Large intestine (tissue), 3 donors: ENCODE data around the gene KRT17. TPM values are rescaled to one million over a fixed set of nuclear protein-coding genes. Genes with fewer than 3 reads are reported as not detected.
"Not testable (repeated sequence)": the region's sequence is repeated elsewhere in the genome, so short reads cannot be mapped to it uniquely, and the experiment has no call there.

Source experiments
- DNase-seq, 2 donors: peaks; one replicate each; pipeline versions ENCODE4 v3.0.0 to v3.0.0-alpha.2; 2013
- H3K27ac ChIP-seq: one replicate; pipeline ENCODE4 v1.5.1; 2013; ENCODE audit warnings: low read length
- H3K27me3 ChIP-seq: 2 replicates; pipeline ENCODE4 v1.6.1; 2013; ENCODE audit warnings: low read length; ENCODE audit not compliant: control insufficient read depth, insufficient read depth
- H3K36me3 ChIP-seq: 2 replicates; pipeline ENCODE4 v1.6.1; 2013; ENCODE audit warnings: low read length; ENCODE audit not compliant: control insufficient read depth, insufficient read depth
- H3K4me1 ChIP-seq: one replicate; pipeline ENCODE4 v1.6.1; 2013; ENCODE audit warnings: low read length; ENCODE audit not compliant: control insufficient read depth, insufficient read depth
- H3K4me3 ChIP-seq: one replicate; pipeline ENCODE4 v1.5.1; 2013; ENCODE audit warnings: low read length
- H3K9me3 ChIP-seq: one replicate; pipeline ENCODE4 v1.6.1; 2013; ENCODE audit warnings: mild to moderate bottlenecking, low read depth, low read length, moderate library complexity; ENCODE audit not compliant: control insufficient read depth
- WGBS: methylation state at CpG from one replicate; pipeline ENCODE4 v1.1.5; 2013; ENCODE audit warnings: low lambda C conversion rate; ENCODE audit not compliant: insufficient coverage; 5-methylcytosine and 5-hydroxymethylcytosine counted together
- polyA plus RNA-seq: library from polyadenylated mRNA; unstranded; fragments of 120-200 nt; gene quantifications from one replicate; pipeline ENCODE4 v1.2.1, GENCODE V29; 2013

The KRT17 gene
- polyA plus RNA-seq, 1 donor = 1.1 TPM

GRCh38 chr17:41610061-41610517, 14.3 kb downstream of the KRT17 start:
- not testable (repeated sequence) for H3K36me3 ChIP-seq, H3K27me3 ChIP-seq, H3K4me3 ChIP-seq, H3K9me3 ChIP-seq, H3K4me1 ChIP-seq, DNase-seq, H3K27ac ChIP-seq
- no CpG with 5 or more reads among the region's 10 CpGs for WGBS

DNA sequence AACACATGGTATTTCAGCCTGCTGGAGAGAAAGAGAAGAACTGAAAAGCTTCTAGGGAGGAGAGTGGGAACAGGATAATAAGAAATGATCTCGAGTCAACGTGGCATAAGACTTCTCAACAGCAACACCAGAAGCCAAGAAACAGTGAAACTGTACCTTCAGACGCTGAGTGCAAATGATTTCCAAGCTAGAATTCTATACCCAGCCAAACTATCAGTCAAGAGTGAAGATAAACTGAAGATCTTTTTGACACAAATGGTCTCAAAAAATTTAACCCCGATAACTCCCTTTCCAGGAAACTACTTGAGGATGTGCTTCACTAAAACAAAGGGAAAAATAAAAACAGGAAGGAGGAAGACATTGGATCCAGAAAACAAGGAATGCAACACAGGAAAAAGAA, 17.4 kb downstream of the KRT17 start:
- DNase-seq, H3K9me3 ChIP-seq, H3K4me1 ChIP-seq, H3K27ac ChIP-seq, H3K27me3 ChIP-seq, H3K36me3 ChIP-seq, H3K4me3 ChIP-seq: not testable (repeated sequence)
- WGBS = 30% methylated on average over 2 of the region's 4 CpGs

DNA sequence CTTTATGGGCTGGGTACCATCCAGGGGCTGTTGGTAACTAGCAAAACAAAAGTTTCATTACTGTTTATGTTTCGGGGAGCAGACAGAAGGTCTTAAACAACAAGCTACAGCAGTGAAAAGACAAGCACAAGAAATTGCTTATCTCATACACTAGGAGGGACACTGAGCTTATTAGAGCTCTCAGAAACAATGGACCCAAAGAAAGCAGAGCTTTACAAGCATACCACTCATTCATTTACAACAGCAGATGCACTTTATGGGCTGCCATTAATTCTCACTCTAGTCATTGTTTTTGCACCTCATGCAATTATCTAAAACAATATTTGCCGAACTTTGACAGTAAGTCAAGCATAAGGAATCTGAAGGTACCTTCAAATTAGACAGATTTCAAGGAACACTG, 21.9 kb downstream of the KRT17 start:
- DNase-seq = no peak
- Histone ChIP-seq H3K4me3 (no peak overlapping the region), H3K4me1 (no peaks in the 10 kb centered on the region), H3K27me3 (no peaks in the 10 kb centered on the region), H3K9me3 (no peaks in the 10 kb centered on the region), H3K36me3 (no peaks in the 10 kb centered on the region), H3K27ac (no peak overlapping the region)
- no CpG with 5 or more reads among the region's 2 CpGs for WGBS

DNA sequence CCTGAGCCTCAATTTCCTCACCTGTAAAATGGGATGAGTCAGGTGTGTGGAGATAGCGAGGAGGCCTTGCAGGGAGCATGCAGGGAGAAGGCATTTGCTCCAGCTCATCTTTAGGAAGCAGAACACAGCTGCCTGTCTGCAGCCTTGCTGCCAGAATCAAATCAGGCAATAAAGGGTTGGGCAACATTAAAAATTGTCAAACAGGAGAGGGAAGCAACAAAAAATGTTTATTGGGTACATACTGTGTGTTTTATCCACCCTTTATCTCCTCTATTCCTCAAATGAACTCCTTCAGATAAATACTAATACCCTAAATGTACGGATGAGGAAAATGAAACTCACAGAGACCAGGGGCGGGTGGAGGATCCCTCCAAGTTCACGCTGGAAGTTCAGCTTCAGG, 24.1 kb downstream of the KRT17 start:
- Histone ChIP-seq H3K27ac (no peak overlapping the region), H3K27me3 (peaks cover 6% of the 10 kb centered on the region), H3K9me3 (no peaks in the 10 kb centered on the region), H3K4me1 (no peaks in the 10 kb centered on the region), H3K36me3 (no peaks in the 10 kb centered on the region), H3K4me3 (no peak overlapping the region)
- no CpG with 5 or more reads among the region's 4 CpGs for WGBS
- no peak for DNase-seq

- Histone ChIP-seq H3K27ac (no peak overlapping the region), H3K27me3 (peaks cover 11% of the 10 kb centered on the region), H3K36me3 (no peaks in the 10 kb centered on the region), H3K4me1 (no peaks in the 10 kb centered on the region), H3K9me3 (no peaks in the 10 kb centered on the region), H3K4me3 (no peak overlapping the region)
- DNase-seq = no peak
- WGBS = no CpG with 5 or more reads among the region's 1 CpG
Observed at GRCh38 chr17:41599680-41600079, 24.7 kb downstream of the KRT17 start.

GRCh38 chr17:41595585-41595984, 28.8 kb downstream of the KRT17 start:
- WGBS = no CpG with 5 or more reads among the region's 8 CpGs
- Histone ChIP-seq H3K4me3 (no peak overlapping the region), H3K4me1 (no peaks in the 10 kb centered on the region), H3K36me3 (no peaks in the 10 kb centered on the region), H3K27ac (no peak overlapping the region), H3K27me3 (peaks cover 15% of the 10 kb centered on the region), H3K9me3 (no peaks in the 10 kb centered on the region)
- DNase-seq = no peak

GRCh38 chr17:41594363-41594915, 29.9 kb downstream of the KRT17 start:
- 79% methylated on average over 3 of the region's 3 CpGs for WGBS
- no peak overlapping the region for H3K27ac ChIP-seq
- no peak for DNase-seq

DNA sequence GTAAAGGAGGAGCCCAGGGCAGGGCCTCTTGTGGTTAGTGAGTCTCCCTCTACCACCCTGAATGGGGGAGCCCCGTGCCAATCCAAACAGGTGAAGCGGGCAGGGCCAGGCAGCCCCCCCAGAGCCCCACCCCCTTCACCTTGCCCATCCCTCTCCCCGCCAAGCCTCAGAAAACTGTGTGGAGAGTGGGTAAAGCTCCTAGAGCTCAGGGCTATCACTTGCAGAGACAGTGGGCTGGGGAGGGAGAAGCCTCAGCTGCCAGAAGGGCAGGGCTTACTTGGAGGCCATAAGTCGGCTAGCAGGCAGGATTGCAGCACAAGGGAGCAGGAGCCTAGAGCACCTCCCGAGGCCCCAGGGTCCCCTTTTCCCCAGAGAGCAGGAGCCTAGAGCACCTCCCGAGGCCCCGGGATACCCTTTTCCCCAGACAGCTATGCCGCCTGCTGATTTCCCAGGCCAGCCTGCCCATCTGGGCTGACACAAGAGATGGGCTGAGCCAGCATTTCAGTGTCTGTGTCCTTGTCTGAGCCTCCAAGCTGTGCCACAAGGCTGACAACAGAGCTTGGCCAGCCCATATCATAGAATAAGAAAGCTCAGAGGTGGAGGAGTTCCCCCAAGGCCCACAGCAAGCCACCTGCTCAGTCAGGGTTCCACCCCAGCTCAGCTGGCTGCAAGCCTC, 30.9 kb downstream of the KRT17 start:
- no CpG with 5 or more reads among the region's 8 CpGs for WGBS
- no peak overlapping the region for H3K4me3 ChIP-seq
- no peaks in the 10 kb centered on the region for H3K36me3 ChIP-seq
- no peak for DNase-seq
- no peak overlapping the region for H3K27ac ChIP-seq
- H3K9me3 ChIP-seq = no peaks in the 10 kb centered on the region
- no peaks in the 10 kb centered on the region for H3K4me1 ChIP-seq
- H3K27me3 ChIP-seq = peaks cover 19% of the 10 kb centered on the region

More at GRCh38 chr17:41594363-41594915, 29.9 kb downstream of the KRT17 start:
- H3K9me3 ChIP-seq = no peaks in the 10 kb centered on the region
- no peaks in the 10 kb centered on the region for H3K4me1 ChIP-seq
- no peak overlapping the region for H3K4me3 ChIP-seq
- H3K27me3 ChIP-seq = peaks cover 19% of the 10 kb centered on the region
- no peaks in the 10 kb centered on the region for H3K36me3 ChIP-seq

DNA sequence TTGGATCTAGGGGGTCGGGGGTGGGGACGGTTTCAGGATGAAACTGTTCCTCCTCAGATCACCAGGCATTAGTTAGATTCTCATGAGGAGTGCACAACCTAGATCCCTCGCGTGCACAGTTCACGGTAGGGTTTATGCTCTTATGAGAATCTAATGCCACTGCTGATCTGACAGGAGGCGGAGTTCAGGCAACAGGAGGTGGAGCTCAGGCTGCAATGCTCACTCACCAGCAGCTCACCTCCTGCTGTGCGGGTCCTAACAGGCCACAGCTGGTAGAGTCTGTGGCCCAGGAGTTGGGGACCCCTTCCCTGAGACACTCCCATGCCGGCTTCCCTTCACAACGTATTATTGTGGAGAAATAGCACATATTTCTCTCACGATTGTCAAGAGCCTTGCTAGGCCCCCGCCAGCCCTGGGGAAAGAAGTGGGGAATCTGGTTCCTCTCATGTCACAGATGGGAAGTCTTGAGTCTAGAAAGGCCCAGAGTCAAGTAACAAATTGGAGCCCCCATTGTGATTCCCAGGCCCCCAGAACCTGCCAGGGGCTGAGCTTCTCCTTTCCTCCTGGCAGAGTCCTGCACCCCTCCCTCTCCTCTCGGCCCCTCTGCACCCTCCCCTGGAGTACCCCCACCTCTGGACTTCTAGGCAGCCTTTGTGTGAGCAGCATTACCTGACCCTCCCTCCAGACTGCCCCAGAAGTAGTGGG, 31.6 kb downstream of the KRT17 start:
- no peaks in the 10 kb centered on the region for H3K36me3 ChIP-seq
- no peak for DNase-seq
- no peaks in the 10 kb centered on the region for H3K9me3 ChIP-seq
- no peaks in the 10 kb centered on the region for H3K4me1 ChIP-seq
- WGBS = no CpG with 5 or more reads among the region's 12 CpGs
- no peak overlapping the region for H3K27ac ChIP-seq
- H3K4me3 ChIP-seq = no peak overlapping the region
- H3K27me3 ChIP-seq = peaks cover 19% of the 10 kb centered on the region

DNA sequence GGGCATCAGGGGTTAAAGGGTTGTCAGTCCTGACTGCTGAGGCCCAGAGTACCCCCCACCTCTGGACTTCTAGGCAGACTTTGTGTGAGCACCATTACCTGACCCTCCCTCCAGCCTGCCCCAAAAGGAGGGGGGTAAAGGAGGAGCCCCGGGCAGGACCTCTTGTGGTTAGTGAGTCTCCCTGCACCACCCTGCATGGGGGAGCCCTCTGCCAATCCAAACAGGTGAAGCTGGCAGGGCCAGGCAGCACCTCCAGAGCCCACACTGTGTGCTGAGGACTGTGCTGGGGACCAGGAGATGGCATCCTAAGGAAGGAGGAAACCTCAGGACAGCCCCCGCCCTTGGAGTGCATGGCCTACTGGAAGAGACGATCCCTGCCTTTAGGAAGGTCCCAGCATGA, 35.1 kb downstream of the KRT17 start:
- Histone ChIP-seq H3K9me3 (no peaks in the 10 kb centered on the region), H3K36me3 (no peaks in the 10 kb centered on the region), H3K27me3 (peaks cover 9% of the 10 kb centered on the region), H3K4me3 (no peak overlapping the region), H3K4me1 (no peaks in the 10 kb centered on the region), H3K27ac (no peak overlapping the region)
- WGBS = no CpG with 5 or more reads among the region's 3 CpGs
- DNase-seq = no peak
